ENCODE data around the gene SAFB.

Gene SAFB

DNA sequence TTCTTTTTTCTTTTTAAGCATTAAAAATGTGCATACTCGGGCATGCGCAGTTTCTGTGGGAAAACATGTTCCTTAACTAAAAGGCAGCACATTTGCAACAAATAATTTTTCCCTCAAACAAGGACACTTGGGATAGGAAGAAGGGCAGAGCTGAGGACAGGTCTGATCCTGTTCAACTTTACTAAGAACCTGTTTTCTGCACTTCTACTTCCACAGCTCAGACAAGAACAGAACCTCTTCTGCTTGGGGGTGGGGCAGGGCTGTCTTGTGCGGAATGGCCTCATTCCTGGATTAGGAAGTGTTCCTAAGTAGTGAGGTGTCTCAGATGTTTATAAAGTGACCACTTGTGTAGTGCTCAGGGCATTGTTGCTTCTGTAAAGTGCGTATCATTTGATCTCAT is 18.3 kb downstream of the SAFB start:
- TF ChIP-seq, protein P1, sequence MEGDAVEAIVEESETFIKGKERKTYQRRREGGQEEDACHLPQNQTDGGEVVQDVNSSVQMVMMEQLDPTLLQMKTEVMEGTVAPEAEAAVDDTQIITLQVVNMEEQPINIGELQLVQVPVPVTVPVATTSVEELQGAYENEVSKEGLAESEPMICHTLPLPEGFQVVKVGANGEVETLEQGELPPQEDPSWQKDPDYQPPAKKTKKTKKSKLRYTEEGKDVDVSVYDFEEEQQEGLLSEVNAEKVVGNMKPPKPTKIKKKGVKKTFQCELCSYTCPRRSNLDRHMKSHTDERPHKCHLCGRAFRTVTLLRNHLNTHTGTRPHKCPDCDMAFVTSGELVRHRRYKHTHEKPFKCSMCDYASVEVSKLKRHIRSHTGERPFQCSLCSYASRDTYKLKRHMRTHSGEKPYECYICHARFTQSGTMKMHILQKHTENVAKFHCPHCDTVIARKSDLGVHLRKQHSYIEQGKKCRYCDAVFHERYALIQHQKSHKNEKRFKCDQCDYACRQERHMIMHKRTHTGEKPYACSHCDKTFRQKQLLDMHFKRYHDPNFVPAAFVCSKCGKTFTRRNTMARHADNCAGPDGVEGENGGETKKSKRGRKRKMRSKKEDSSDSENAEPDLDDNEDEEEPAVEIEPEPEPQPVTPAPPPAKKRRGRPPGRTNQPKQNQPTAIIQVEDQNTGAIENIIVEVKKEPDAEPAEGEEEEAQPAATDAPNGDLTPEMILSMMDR (IDR thresholded peaks at IDR 0.05), result no peak
- no peak for DNase-seq
- no peak overlapping the region for H3K27ac ChIP-seq
- H3K4me3 ChIP-seq, result no peak overlapping the region
- H3K4me1 ChIP-seq, result peaks cover 0 to 17% (median 9%) of the 10 kb centered on the region in 4 donors
- H3K36me3 ChIP-seq, result peaks cover 33 to 48% (median 40%) of the 10 kb centered on the region in 3 donors
- no peaks in the 10 kb centered on the region for H3K9me3 ChIP-seq
- no peaks in the 10 kb centered on the region for H3K27me3 ChIP-seq
- intact Hi-C loops (cut with DNase I; ENCODE audit: low total_unique reads), result no loop called here

GRCh38 chr19:5642204-5642603 is 19.3 kb downstream of the SAFB start:
- Histone ChIP-seq H3K4me1 (peaks cover 0 to 17% (median 8%) of the 10 kb centered on the region in 4 donors), H3K36me3 (peaks cover 43 to 58% (median 51%) of the 10 kb centered on the region in 3 donors), H3K27me3 (no peaks in the 10 kb centered on the region), H3K4me3 (no peak overlapping the region), H3K9me3 (no peaks in the 10 kb centered on the region), H3K27ac (no peak overlapping the region)
- DNase-seq, result no peak
- TF ChIP-seq, protein P1 (IDR thresholded peaks at IDR 0.05), result no peak
- intact Hi-C loops (cut with DNase I; ENCODE audit: low total_unique reads), result no loop called here

GRCh38 chr19:5643060-5643459 is 20.2 kb downstream of the SAFB start:
- no peak overlapping the region for H3K27ac ChIP-seq
- TF ChIP-seq, protein P1 (IDR thresholded peaks at IDR 0.05), result no peak

DNA sequence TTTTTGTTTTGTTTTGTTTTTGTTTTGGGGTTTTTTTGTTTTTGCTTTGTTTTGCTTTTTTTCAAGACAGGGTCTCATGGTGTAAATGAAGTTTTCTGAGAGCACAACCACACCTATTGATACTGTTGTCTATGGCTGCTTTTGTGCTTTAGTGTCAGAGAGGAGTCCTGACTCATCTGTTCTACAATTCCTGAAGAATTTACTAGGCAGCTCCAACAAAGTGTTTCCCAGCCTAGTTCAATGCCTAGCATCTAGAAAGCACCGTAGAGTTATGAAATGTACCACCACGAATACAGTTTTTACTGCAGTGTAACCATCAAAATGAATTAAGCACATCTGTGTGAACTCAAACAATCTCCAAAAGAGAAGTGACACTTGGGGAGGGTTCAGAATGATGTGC is 21.2 kb downstream of the SAFB start:
- peaks cover 0 to 7% (median 0%) of the 10 kb centered on the region in 4 donors for H3K4me1 ChIP-seq

More at GRCh38 chr19:5643060-5643459, 20.2 kb downstream of the SAFB start:
- H3K4me1 ChIP-seq, result peaks cover 0 to 10% (median 2%) of the 10 kb centered on the region in 4 donors
- H3K36me3 ChIP-seq, result peaks cover 50 to 67% (median 59%) of the 10 kb centered on the region in 3 donors
- DNase-seq, result no peak
- H3K4me3 ChIP-seq, result no peak overlapping the region
- H3K27me3 ChIP-seq, result no peaks in the 10 kb centered on the region
- intact Hi-C loops (cut with DNase I; ENCODE audit: low total_unique reads), result no loop called here
- no peaks in the 10 kb centered on the region for H3K9me3 ChIP-seq

DNA sequence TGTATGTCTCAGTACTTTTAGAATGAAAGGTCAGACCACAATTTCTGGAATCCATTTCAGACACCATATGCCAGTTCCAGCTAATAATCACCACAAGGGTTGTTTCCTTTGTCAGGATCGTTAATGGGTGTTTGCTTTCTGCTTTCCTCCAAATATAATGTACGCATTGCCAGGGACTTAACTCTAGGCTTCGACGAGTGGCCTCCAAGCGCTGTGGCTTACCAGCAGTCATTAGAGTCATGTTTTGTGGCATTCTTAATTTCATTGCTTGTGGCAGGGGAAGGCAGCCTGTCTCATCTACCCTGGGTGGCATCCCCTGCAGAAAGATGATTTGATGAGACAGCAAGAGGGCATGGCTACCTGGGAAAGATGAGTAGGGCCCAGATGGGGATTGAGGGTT is 22.5 kb downstream of the SAFB start:
- no peak for DNase-seq
- Histone ChIP-seq H3K9me3 (no peaks in the 10 kb centered on the region), H3K36me3 (peaks cover 62 to 83% (median 75%) of the 10 kb centered on the region in 3 donors), H3K4me3 (no peak overlapping the region), H3K4me1 (peaks cover 0 to 7% (median 0%) of the 10 kb centered on the region in 4 donors), H3K27me3 (no peaks in the 10 kb centered on the region), H3K27ac (no peak overlapping the region)
- TF ChIP-seq, protein P1 (IDR thresholded peaks at IDR 0.05), result no peak
- intact Hi-C loops (cut with DNase I; ENCODE audit: low total_unique reads), result no loop called here

More for the DNA sequence above, 21.2 kb downstream of the SAFB start:
- no peak for DNase-seq
- Histone ChIP-seq H3K27ac (no peak overlapping the region), H3K4me3 (no peak overlapping the region), H3K36me3 (peaks cover 55 to 73% (median 65%) of the 10 kb centered on the region in 3 donors), H3K27me3 (no peaks in the 10 kb centered on the region), H3K9me3 (no peaks in the 10 kb centered on the region)
- TF ChIP-seq, protein P1 (IDR thresholded peaks at IDR 0.05), result no peak
- intact Hi-C loops (cut with DNase I; ENCODE audit: low total_unique reads), result no loop called here

GRCh38 chr19:5646703-5647102 is 23.8 kb downstream of the SAFB start:
- Histone ChIP-seq H3K27me3 (no peaks in the 10 kb centered on the region), H3K27ac (no peak overlapping the region), H3K9me3 (no peaks in the 10 kb centered on the region), H3K4me1 (peaks cover 0 to 7% (median 0%) of the 10 kb centered on the region in 4 donors), H3K36me3 (peaks cover 72 to 89% (median 84%) of the 10 kb centered on the region in 3 donors), H3K4me3 (no peak overlapping the region)
- no peak for DNase-seq
- intact Hi-C loops (cut with DNase I; ENCODE audit: low total_unique reads), result no loop called here
- TF ChIP-seq, protein P1 (IDR thresholded peaks at IDR 0.05), result no peak
